Measurements from ENCODE around the gene NFIX. TPM values are rescaled to one million over a fixed set of nuclear protein-coding genes. Genes with fewer than 3 reads are reported as not detected.

NFIX gene
- total and polyA plus RNA-seq, 9 of the 15 experiments (the other 6 are each of a cell fraction or from before 2014, with no cell fraction given): 0.28 to 26.8 (median 5.4) TPM

DNA sequence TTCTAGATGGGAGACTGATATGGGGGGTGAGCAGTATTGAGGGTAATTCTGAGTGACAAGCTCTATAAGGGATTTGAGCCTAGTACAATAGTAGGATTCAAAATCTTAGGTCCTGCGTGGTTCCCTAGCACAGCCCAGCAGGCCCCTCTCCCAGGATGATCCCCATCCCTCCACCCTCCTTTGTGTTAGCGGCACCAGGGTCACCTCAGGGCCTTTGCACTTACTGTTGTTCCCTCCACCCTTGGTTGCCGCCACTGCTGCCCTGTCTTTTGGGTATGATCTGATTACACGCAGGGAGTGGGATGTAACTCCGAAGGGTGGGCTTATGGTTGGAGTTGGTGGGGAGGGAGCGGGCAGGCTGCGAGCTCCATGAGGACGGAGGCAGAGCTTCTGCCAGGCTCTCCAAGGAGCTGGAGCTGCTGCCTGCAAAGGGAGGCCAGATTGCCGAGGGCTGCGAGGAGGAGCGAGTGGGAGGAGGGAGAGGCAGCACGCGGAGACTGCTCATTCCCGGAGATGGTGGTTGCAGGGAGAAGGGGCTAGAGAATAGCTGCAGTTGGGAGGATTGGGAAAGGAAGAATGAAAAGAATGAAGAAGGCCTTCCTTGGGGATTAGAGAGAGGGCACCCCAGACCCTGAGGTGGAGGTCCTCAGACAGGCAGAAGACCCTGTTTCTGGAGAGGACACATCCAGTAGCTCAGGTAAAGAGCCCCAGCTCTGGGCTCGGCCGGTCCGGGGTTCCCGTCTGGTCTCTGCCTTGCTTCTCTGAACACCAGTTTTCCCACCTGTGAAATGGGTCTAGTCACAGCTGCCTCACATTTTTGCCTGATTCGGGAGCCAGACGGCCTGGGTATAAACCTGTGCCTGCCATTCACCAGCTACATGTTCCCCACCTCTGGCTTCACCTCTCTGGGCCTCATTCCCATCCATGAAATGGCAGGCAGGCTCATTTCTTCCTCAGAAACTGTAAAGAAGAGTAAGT is 128.0 kb downstream of the NFIX start:
- peaks cover 62% of the 10 kb centered on the region for H4K20me1 ChIP-seq (replicated peaks; ENCODE audit: control insufficient read depth, insufficient read depth, low read length)
- DNase-seq (ENCODE audit: extremely low read depth in 1 of 4, low spot score in 3 of 4) (no peak), ATAC-seq (no peak), FAIRE-seq (no peak)
- in situ Hi-C loops (cut with MboI): no loop called here
- 77% methylated on average over 12 of the region's 20 CpGs for WGBS (ENCODE audit: insufficient coverage, low coverage, missing lambda C conversion rate)
- no peak overlapping the region for H3K4me2 ChIP-seq (ENCODE audit: insufficient read depth, low read length)
- H3K9me3 ChIP-seq (replicated peaks; ENCODE audit: control insufficient read depth, insufficient read depth, low read depth, low read length): no peaks in the 10 kb centered on the region
- peaks cover 21 to 52% of the 10 kb centered on the region in 2 experiments; a peak in 4 of 5 replicates for H3K4me1 ChIP-seq (replicated peaks in 1 of 2; ENCODE audit: control insufficient read depth in 2 of 2, insufficient read depth in 2 of 2, low read length in 2 of 2)
- H3K4me3 ChIP-seq: no peak overlapping the region
- H3K36me3 ChIP-seq (ENCODE audit: control insufficient read depth, insufficient read depth, low read length): peaks cover 80% of the 10 kb centered on the region
- peak overlapping the region in 1 of 2 experiments; percentile 48; a peak in 2 of 4 replicates for H3K9ac ChIP-seq (ENCODE audit: insufficient read depth in 1 of 2, low read depth in 2 of 2, low read length in 2 of 2)
- no peaks in the 10 kb centered on the region for H3K27me3 ChIP-seq (ENCODE audit: control insufficient read depth in 2 of 2, insufficient read depth in 2 of 2, low read length in 2 of 2)
- no peak overlapping the region for H3K27ac ChIP-seq (ENCODE audit: extremely low read depth, low read depth, low read length)
- POLR2A ChIA-PET: interaction anchor here (0.6 to 0.8 kb wide), 2 partner anchors 9 to 169 kb away, joined by 3 read pairs; no protein-coding TSS in a partner anchor
- H2AFZ ChIP-seq (ENCODE audit: low read depth, low read length): no peak overlapping the region
- peaks cover 12% of the 10 kb centered on the region for H3K9me1 ChIP-seq (ENCODE audit: control insufficient read depth, insufficient read depth, low read length)
- BruUV-seq (replicated peaks): no TSS peak
- CTCF ChIA-PET (ENCODE audit: low intra/inter-chr PET ratio): no interaction called here
- intact Hi-C loops (cut with micrococcal nuclease): no loop called here
- H3K79me2 ChIP-seq (ENCODE audit: control insufficient read depth, insufficient read depth, low read length): peaks cover 96% of the 10 kb centered on the region
- TF ChIP-seq, protein P1, sequence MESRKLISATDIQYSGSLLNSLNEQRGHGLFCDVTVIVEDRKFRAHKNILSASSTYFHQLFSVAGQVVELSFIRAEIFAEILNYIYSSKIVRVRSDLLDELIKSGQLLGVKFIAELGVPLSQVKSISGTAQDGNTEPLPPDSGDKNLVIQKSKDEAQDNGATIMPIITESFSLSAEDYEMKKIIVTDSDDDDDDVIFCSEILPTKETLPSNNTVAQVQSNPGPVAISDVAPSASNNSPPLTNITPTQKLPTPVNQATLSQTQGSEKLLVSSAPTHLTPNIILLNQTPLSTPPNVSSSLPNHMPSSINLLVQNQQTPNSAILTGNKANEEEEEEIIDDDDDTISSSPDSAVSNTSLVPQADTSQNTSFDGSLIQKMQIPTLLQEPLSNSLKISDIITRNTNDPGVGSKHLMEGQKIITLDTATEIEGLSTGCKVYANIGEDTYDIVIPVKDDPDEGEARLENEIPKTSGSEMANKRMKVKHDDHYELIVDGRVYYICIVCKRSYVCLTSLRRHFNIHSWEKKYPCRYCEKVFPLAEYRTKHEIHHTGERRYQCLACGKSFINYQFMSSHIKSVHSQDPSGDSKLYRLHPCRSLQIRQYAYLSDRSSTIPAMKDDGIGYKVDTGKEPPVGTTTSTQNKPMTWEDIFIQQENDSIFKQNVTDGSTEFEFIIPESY (CRISPR knock-in tag; IDR thresholded peaks at IDR 0.05): peak; percentile 89
- no peak for TF ChIP-seq CTBP1 (IDR thresholded peaks at IDR 0.05; ENCODE audit: borderline replicate concordance)
- no peak for TF ChIP-seq POLR2A (conservative IDR thresholded peaks at IDR 0.05)
- TF ChIP-seq RBM25 (IDR thresholded peaks at IDR 0.05; ENCODE audit: low read depth, low read length, severe bottlenecking): peak; percentile 69
- TF ChIP-seq RBFOX2 (IDR thresholded peaks at IDR 0.05; ENCODE audit: low read depth, low read length): peak; percentile 56; the same call in 1 of the 2 replicates
- TF ChIP-seq SRSF1 (IDR thresholded peaks at IDR 0.05; ENCODE audit: low read depth, low read length): no peak
- TF ChIP-seq NFE2L1 (tag; IDR thresholded peaks at IDR 0.05; ENCODE audit: borderline replicate concordance, low read depth): no peak
- no peak for TF ChIP-seq SIN3A (IDR thresholded peaks at IDR 0.05; ENCODE audit: borderline replicate concordance in 2 of 2, control insufficient read depth in 1 of 2, low read depth in 2 of 2, low read length in 2 of 2)
- no peak for TF ChIP-seq TAF15 (IDR thresholded peaks at IDR 0.05; ENCODE audit: low read depth, low read length)
- TF ChIP-seq ZNF76 (CRISPR knock-in tag; IDR thresholded peaks at IDR 0.05; ENCODE audit: borderline replicate concordance): no peak
- TF ChIP-seq PTBP1 (IDR thresholded peaks at IDR 0.05; ENCODE audit: low read depth, low read length): no peak
- TF ChIP-seq, protein P2, sequence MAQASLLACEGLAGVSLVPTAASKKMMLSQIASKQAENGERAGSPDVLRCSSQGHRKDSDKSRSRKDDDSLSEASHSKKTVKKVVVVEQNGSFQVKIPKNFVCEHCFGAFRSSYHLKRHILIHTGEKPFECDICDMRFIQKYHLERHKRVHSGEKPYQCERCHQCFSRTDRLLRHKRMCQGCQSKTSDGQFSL (CRISPR knock-in tag; IDR thresholded peaks at IDR 0.05): 0 out of 2 replicates have a peak, but pooled peaks have one; percentile 11
- TF ChIP-seq, protein P2 (tag; IDR thresholded peaks at IDR 0.05): no peak; a peak in 1 of 4 replicates
- TF ChIP-seq ELF1 (tag; IDR thresholded peaks at IDR 0.05): no peak
- TF ChIP-seq, protein P3, sequence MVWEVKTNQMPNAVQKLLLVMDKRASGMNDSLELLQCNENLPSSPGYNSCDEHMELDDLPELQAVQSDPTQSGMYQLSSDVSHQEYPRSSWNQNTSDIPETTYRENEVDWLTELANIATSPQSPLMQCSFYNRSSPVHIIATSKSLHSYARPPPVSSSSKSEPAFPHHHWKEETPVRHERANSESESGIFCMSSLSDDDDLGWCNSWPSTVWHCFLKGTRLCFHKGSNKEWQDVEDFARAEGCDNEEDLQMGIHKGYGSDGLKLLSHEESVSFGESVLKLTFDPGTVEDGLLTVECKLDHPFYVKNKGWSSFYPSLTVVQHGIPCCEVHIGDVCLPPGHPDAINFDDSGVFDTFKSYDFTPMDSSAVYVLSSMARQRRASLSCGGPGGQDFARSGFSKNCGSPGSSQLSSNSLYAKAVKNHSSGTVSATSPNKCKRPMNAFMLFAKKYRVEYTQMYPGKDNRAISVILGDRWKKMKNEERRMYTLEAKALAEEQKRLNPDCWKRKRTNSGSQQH (CRISPR knock-in tag; IDR thresholded peaks at IDR 0.05): no peak
- no peak for TF ChIP-seq ZNF79 (CRISPR knock-in tag; IDR thresholded peaks at IDR 0.05; ENCODE audit: low read depth)
- no peak for TF ChIP-seq ZNF253 (CRISPR knock-in tag; conservative IDR thresholded peaks at IDR 0.05)
